DMS153 treated with DMSO at 0.1 percent for 48 hours (cell line): Measurements from ENCODE around the gene RSPO4.

Experiments
- DNase-seq: peaks from one replicate; lab custom pipeline; 2025; ENCODE audit not compliant: unreplicated experiment; lab: John Stamatoyannopoulos, UW

The RSPO4 gene

DNA sequence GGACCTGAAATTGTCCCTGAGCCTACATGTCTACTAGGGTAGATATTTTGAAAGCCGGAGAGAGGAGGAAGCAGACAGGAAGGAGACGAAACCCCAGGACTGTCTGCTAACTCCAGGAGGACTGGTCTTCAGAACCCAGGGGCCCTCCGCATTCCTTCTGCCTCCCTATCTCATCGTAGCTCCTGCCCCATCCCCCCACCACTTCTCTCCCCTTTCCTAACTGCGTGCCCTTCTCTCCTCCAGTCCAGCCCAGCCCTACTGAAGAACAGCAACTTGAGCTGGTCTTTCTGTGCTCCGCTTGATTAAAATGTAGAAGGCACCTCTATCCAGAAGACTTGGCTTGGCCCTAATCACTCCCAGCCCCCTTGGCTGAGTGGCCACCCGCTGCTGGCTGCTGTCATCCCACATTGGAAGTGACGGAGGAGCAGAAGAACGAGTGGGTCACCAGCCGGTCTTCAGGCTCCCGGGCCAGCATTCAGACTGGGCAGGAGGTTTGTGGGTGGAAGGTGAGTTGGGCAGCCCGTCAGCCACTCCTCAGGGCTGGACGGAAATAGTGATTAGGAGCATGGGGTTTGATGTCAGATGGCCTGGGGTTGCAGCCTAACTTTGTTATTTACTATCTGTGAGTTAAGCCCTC is 57.2 kb downstream of the RSPO4 start:
- no peak for DNase-seq

DNA sequence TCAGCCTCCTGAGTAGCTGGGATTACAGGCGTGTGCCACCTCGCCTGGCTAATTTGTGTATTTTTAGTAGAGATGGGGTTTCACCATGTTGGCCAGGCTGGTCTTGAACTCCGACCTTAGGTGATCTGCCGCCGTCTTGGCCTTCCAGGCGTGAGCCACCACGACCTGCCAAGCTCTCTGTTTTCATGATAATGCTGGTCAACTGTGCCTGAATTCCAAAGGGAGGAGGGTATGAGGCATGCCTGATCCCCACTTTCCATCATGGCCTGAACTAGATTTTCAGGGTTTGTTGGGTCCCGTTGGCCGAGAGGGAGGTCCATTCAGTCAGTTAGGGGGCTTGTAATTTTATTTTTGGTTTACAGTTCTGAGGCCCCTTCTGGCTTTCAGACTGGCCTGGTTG is 58.0 kb downstream of the RSPO4 start:
- DNase-seq, result no peak

DNA sequence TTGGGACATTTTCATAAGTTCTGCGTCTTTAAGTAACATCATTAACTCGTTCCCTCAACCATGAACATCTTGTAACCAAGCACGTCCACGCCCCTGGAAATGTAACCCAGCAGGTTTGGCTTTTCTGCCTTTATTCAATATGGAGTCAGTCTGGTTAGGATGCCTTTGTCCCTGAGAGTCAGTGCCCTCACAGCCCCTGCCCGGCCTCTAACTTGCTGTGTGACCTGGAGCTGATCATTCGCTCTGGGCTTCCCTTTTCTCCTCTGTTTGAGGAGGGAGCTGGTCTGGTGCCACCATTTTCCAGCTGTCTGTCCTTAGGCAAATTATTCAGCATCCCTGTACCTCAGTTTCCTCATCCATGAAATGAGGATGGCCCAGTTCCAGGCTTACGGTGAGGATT is 59.5 kb downstream of the RSPO4 start:
- DNase-seq, result no peak

GRCh38 chr20:940926-941325 is 61.2 kb downstream of the RSPO4 start:
- no peak for DNase-seq

GRCh38 chr20:939606-940005 is 62.5 kb downstream of the RSPO4 start:
- no peak for DNase-seq

- DNase-seq, result no peak
Measured at GRCh38 chr20:934186-934840, 67.8 kb downstream of the RSPO4 start.

DNA sequence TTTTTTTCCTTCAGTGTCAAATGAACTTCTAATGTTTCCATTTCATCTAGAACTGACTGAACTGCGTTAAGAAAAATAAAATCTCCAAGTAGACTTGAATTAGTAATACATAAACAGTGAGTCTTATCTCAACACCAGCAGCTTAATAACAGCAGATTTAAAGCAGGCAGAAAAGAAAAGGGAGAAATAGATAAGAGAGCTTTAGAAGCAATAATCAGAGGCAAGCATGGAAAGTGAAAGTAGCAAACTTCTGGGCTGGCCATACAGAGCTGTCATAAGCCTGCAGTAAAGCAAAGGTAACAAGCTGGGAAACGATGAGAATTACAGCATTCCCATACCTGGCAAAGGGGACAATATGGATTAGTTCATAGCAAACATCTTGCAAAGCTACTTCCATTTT is 69.1 kb downstream of the RSPO4 start:
- DNase-seq, result no peak

- DNase-seq, result no peak
Measured at GRCh38 chr20:931401-931800, 70.7 kb downstream of the RSPO4 start.

GRCh38 chr20:926670-927069 is 75.4 kb downstream of the RSPO4 start:
- no peak for DNase-seq

DNA sequence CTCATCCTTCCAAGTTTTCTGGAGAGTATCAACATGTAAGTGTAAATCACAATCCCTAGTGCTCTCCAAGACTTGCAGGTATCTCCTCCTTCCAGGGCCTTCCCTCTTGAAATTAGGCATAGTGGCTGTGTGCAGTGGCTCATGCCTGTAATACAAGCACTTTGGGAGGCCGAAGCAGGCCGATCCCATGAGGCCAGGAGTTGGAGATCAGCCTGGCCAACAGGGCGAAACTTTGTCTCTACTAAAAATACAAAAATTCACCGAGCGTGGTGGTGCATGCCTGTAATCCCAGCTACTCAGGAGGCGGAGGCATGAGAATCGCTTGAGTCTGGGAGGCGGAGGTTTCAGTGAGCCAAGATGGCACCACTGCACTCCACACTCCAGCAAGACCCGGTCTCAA is 76.6 kb downstream of the RSPO4 start:
- no peak for DNase-seq

DNA sequence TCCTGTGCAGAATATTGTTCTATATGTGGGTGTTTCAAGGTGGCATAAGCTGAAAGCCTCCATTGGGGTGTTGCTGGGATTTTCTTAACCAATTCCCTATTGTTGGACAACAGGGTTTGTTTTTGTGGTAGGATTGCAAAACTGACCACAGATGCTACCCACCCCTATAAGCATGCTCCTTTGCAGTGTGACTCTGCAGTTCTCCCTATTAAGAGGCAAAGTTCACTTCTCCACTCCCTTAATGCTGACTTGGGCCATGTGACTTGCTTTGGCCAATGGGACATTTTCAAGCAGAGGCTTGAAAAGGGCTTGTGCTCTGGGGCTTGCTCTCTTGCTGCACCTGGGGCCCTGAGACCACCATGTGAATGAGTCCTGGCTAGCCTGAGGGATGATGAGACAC is 77.5 kb downstream of the RSPO4 start:
- DNase-seq, result no peak

GRCh38 chr20:922781-923180 is 79.3 kb downstream of the RSPO4 start:
- DNase-seq, result no peak

GRCh38 chr20:921068-921467 is 81.0 kb downstream of the RSPO4 start:
- DNase-seq, result no peak

DNA sequence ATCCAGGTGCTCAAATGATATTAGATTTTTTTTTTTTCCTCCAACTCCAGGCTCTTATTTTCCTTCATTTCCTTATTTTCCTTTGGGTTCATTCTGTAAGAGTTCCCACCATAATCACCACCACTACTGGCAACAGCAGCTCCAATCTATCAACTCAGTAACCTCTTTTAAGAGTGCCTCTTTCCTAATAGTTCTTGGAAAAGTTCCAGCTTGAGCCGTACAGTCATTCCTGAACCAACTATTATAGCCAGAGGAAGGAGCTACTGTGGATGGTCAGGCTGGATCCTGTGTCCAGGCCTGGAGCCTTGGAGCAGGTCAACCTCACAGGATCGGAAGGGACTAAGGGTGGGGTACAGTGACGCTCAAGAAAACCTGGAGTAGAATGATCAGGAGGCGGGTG is 81.8 kb downstream of the RSPO4 start:
- no peak for DNase-seq

DNA sequence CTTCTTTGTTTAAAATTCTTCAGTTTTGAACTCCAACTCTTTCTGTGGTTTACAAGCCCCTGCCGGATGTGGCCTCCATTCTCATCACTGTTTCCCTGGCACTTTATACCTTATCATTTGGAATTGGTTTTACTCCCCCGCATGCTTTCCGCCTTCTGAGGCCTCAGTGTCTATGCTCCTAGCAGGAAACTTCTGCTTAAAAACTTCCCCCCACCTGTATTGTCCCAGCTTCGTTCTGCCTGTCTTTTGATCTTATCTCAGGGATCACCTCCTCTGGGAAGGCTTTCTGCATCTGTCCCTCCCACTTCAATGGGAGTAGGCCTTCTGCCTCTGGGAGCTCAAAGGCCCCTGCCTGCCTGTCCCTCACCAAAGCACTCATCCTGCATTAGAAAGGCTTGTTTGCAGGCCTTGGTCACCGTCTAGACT is 82.6 kb downstream of the RSPO4 start:
- no peak for DNase-seq

GRCh38 chr20:917416-917815 is 84.7 kb downstream of the RSPO4 start:
- DNase-seq, result no peak

GRCh38 chr20:916825-917224 is 85.3 kb downstream of the RSPO4 start:
- DNase-seq, result no peak

- no peak for DNase-seq
Measured at GRCh38 chr20:916125-916799, 85.8 kb downstream of the RSPO4 start, which contains the start of gene ANGPT4. TSS of gene ANGPT4 (minus strand) at chr20:916334. CDS start at chr20:916214, 120 bp downstream.

GRCh38 chr20:914727-915498 is 87.2 kb downstream of the RSPO4 start:
- DNase-seq, result no peak

GRCh38 chr20:913306-913849 is 88.7 kb downstream of the RSPO4 start:
- DNase-seq, result no peak

DNA sequence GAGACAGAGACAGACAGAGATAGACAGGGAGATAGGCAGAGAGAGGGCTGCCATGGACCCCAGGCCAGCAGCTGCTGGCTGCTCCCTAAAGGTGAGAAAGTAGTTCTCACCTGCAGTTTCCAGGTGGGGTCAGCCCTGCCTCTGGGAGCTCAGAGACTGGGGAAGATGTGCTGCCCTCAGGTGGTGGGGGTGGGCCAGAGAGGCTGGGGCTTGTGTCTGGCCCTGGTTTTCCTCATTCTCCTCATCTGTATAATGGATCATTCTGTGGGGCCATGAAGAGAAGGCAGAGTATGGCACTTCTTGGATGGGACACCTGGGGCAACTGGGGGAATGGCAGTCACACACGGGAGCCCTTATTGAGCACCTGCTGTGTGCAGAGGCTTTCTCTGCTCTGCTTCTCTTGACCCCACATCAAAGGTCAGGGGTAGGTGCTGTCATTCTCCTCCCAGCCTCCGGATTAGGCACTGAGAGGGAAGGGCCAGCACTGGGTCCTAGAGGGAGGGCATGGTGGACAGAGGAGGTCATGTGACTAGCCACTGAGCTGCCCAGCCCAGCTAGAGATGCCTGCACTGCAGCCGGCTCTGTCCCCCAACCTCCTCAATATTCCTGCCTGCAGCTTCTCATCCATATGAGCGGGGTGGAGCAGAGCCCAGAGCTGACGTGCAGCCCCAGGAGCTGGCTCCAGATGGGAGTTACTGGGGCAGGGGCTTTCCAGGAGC is 90.1 kb downstream of the RSPO4 start:
- no peak for DNase-seq
